Ovary (tissue), 3 donors: ENCODE measurements around the gene DNAJB9.

Experiments used
- EP300 ChIP-seq: sonication (generic); formaldehyde crosslinking; IDR thresholded peaks from one replicate; pipeline ENCODE4 v1.6.1; 2017; ENCODE audit warnings: antibody characterized with exemption
- POLR2A ChIP-seq: fragments of 450-650 bp; IDR thresholded peaks from one replicate; pipeline ENCODE4 v1.6.1; 2017; ENCODE audit warnings: antibody characterized with exemption, mild to moderate bottlenecking, moderate library complexity
- TF ChIP-seq, protein P1 (sequence below), 3 donors: fragments of 450-650 bp in 2 of 3; fragments of 200-600 bp in 1 of 3; IDR thresholded peaks; one replicate each; pipeline versions ENCODE4 v1.5.1 to v1.8.0; 2016 to 2022; ENCODE audit warnings: antibody characterized with exemption in 3 of 3, mild to moderate bottlenecking in 1 of 3
- donor health status: DM: no; HTN: no; CAD: no.

DNA sequence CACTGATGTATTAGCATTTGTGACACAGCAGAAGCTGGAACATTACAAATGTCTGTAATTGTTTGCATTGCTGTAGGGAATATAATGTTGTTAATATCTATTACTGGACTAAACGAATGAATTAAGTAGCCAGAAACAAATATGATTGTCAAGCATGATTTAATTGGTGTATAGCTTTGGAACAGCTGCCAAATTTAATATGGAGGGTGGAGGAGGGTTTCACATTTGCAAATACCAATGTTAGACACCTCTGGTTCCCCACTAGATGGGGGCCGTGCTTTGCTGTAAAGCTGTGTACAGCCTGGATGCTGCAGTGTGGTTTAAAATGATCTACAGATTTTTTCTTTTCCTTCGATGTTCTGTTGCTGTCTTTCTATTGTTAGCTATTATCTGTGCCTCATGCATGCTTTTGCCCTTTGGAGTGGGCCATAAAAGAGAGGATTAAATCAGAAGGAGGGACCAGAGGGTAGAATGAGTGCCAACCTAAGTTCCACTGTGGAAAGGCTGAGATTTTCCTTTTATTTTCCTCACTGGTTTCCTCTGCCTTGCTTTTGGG is 23.1 kb downstream of the DNAJB9 start:
- TF ChIP-seq POLR2A, result no peak
- TF ChIP-seq, protein P1, sequence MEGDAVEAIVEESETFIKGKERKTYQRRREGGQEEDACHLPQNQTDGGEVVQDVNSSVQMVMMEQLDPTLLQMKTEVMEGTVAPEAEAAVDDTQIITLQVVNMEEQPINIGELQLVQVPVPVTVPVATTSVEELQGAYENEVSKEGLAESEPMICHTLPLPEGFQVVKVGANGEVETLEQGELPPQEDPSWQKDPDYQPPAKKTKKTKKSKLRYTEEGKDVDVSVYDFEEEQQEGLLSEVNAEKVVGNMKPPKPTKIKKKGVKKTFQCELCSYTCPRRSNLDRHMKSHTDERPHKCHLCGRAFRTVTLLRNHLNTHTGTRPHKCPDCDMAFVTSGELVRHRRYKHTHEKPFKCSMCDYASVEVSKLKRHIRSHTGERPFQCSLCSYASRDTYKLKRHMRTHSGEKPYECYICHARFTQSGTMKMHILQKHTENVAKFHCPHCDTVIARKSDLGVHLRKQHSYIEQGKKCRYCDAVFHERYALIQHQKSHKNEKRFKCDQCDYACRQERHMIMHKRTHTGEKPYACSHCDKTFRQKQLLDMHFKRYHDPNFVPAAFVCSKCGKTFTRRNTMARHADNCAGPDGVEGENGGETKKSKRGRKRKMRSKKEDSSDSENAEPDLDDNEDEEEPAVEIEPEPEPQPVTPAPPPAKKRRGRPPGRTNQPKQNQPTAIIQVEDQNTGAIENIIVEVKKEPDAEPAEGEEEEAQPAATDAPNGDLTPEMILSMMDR (IDR thresholded peaks at IDR 0.05), result no peak
- no peak for TF ChIP-seq EP300
